HL-60 (cell line): ENCODE results near the gene ELOB.

Experiments used
- CTCF ChIP-seq: IDR thresholded peaks from one replicate; pipeline ENCODE4 v1.5.1; 2011; ENCODE audit warnings: low read length, control low read depth, inconsistent platforms; ENCODE audit not compliant: insufficient read depth
- TF ChIP-seq, protein P1 (sequence below): IDR thresholded peaks from 2 replicates; pipeline ENCODE4 v1.6.1; 2012; ENCODE audit warnings: low read depth; ENCODE audit not compliant: insufficient replicate concordance

- TF ChIP-seq, protein P1, sequence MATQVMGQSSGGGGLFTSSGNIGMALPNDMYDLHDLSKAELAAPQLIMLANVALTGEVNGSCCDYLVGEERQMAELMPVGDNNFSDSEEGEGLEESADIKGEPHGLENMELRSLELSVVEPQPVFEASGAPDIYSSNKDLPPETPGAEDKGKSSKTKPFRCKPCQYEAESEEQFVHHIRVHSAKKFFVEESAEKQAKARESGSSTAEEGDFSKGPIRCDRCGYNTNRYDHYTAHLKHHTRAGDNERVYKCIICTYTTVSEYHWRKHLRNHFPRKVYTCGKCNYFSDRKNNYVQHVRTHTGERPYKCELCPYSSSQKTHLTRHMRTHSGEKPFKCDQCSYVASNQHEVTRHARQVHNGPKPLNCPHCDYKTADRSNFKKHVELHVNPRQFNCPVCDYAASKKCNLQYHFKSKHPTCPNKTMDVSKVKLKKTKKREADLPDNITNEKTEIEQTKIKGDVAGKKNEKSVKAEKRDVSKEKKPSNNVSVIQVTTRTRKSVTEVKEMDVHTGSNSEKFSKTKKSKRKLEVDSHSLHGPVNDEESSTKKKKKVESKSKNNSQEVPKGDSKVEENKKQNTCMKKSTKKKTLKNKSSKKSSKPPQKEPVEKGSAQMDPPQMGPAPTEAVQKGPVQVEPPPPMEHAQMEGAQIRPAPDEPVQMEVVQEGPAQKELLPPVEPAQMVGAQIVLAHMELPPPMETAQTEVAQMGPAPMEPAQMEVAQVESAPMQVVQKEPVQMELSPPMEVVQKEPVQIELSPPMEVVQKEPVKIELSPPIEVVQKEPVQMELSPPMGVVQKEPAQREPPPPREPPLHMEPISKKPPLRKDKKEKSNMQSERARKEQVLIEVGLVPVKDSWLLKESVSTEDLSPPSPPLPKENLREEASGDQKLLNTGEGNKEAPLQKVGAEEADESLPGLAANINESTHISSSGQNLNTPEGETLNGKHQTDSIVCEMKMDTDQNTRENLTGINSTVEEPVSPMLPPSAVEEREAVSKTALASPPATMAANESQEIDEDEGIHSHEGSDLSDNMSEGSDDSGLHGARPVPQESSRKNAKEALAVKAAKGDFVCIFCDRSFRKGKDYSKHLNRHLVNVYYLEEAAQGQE, result no peak
- no peak for TF ChIP-seq CTCF
Measured at GRCh38 chr16:2808181-2808580, 31.1 kb upstream of the ELOB start.
